Measurements from ENCODE around the gene LTBP3. TPM values are rescaled to one million over a fixed set of nuclear protein-coding genes. Genes with fewer than 3 reads are reported as not detected.

The LTBP3 gene
- total RNA-seq, 2 experiments from 2014 or later, result 57.8 to 72.7 TPM

GRCh38 chr11:65505466-65506289 lies 52.5 kb downstream of the LTBP3 start:
- H3K27ac Mint-ChIP-seq, result no peak overlapping the region
- intact Hi-C loops (cut with DNase I, micrococcal nuclease), result loop anchor here (1.0 to 5.0 kb wide), 2 partner anchors 123 to 243 kb away; partner anchors contain the start of genes POLA2 (in 1 of the 2) and SLC25A45 (in 1 of the 2)

GRCh38 chr11:65504674-65505465 lies 53.3 kb downstream of the LTBP3 start:
- POLR2A ChIA-PET, result interaction anchor here (0.5 to 25.9 kb wide), 17 partner anchors 8 to 694 kb away, joined by 3 to 1637 read pairs (median 4); partner anchors contain the start of gene NEAT1
- intact Hi-C loops (cut with DNase I, micrococcal nuclease), result loop anchor here in 1 of 2 experiments (5.0 kb wide), 1 partner anchor 243 kb away; the partner anchor contains the start of gene POLA2
- DNase-seq, result no peak
- H3K4me3 Mint-ChIP-seq, result no peak overlapping the region
- ATAC-seq, result no peak
- CTCF ChIA-PET, result interaction anchor here (1.0 to 7.6 kb wide), 3 partner anchors 74 to 174 kb away, joined by 3 to 209 read pairs (median 4); partner anchors contain the start of gene NEAT1
- H3K9me3 Mint-ChIP-seq (ENCODE audit: low read depth), result no peaks in the 10 kb centered on the region
- peaks cover 2% of the 10 kb centered on the region for H3K36me3 Mint-ChIP-seq (ENCODE audit: low read depth)
- H3K4me1 Mint-ChIP-seq, result peaks cover 55% of the 10 kb centered on the region
- H3K27me3 Mint-ChIP-seq, result no peaks in the 10 kb centered on the region
- no peak overlapping the region for H3K27ac Mint-ChIP-seq

More at GRCh38 chr11:65505466-65506289, 52.5 kb downstream of the LTBP3 start:
- no peak for ATAC-seq
- Mint-ChIP-seq H3K36me3 (ENCODE audit: low read depth) (peaks cover 2% of the 10 kb centered on the region), H3K4me1 (peaks cover 59% of the 10 kb centered on the region), H3K9me3 (ENCODE audit: low read depth) (no peaks in the 10 kb centered on the region), H3K27me3 (no peaks in the 10 kb centered on the region), H3K4me3 (no peak overlapping the region)
- DNase-seq, result no peak
- ChIA-PET POLR2A (interaction anchor here (0.5 to 25.9 kb wide), 22 partner anchors 9 to 447 kb away, joined by 3 to 1637 read pairs (median 4); partner anchors contain the start of genes DPF2 and NEAT1), CTCF (interaction anchor here (0.7 to 7.6 kb wide), 9 partner anchors 13 to 230 kb away, joined by 3 to 209 read pairs (median 4); partner anchors contain the start of genes NEAT1 and SCYL1)

DNA sequence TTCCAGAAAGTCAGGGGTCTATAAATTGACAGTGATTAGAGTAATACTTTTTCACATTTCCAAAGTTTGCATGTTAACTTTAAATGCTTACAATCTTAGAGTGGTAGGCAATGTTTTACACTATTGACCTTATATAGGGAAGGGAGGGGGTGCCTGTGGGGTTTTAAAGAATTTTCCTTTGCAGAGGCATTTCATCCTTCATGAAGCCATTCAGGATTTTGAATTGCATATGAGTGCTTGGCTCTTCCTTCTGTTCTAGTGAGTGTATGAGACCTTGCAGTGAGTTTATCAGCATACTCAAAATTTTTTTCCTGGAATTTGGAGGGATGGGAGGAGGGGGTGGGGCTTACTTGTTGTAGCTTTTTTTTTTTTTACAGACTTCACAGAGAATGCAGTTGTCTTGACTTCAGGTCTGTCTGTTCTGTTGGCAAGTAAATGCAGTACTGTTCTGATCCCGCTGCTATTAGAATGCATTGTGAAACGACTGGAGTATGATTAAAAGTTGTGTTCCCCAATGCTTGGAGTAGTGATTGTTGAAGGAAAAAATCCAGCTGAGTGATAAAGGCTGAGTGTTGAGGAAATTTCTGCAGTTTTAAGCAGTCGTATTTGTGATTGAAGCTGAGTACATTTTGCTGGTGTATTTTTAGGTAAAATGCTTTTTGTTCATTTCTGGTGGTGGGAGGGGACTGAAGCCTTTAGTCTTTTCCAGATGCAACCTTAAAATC lies 54.0 kb downstream of the LTBP3 start:
- Mint-ChIP-seq H3K4me1 (peaks cover 52% of the 10 kb centered on the region), H3K9me3 (ENCODE audit: low read depth) (no peaks in the 10 kb centered on the region), H3K4me3 (no peak overlapping the region), H3K27ac (no peak overlapping the region), H3K36me3 (ENCODE audit: low read depth) (peaks cover 2% of the 10 kb centered on the region), H3K27me3 (no peaks in the 10 kb centered on the region)
- CTCF ChIA-PET, result interaction anchor here (0.6 to 7.6 kb wide), 2 partner anchors 84 to 484 kb away, joined by 3 to 209 read pairs; partner anchors contain the start of gene NEAT1
- DNase-seq (no peak), ATAC-seq (no peak)
- intact Hi-C loops (cut with DNase I, micrococcal nuclease), result no loop called here
- POLR2A ChIA-PET, result interaction anchor here (0.7 to 25.9 kb wide), 9 partner anchors 8 to 693 kb away, joined by 3 to 1637 read pairs (median 7); partner anchors contain the start of genes NEAT1 and PACS1

GRCh38 chr11:65503368-65503948 lies 54.7 kb downstream of the LTBP3 start:
- H3K4me3 Mint-ChIP-seq, result no peak overlapping the region
- peaks cover 49% of the 10 kb centered on the region for H3K4me1 Mint-ChIP-seq
- no peak overlapping the region for H3K27ac Mint-ChIP-seq
- intact Hi-C loops (cut with DNase I, micrococcal nuclease), result no loop called here
- no peaks in the 10 kb centered on the region for H3K27me3 Mint-ChIP-seq
- ChIA-PET CTCF (interaction anchor here (0.6 kb wide), 1 partner anchor 485 kb away, joined by 3 read pairs; no protein-coding TSS in a partner anchor), POLR2A (interaction anchor here (0.7 to 25.9 kb wide), 11 partner anchors 10 to 567 kb away, joined by 3 to 1637 read pairs (median 10); partner anchors contain the start of genes FRMD8, NEAT1 and PACS1)
- H3K36me3 Mint-ChIP-seq (ENCODE audit: low read depth), result peaks cover 2% of the 10 kb centered on the region
- DNase-seq (no peak), ATAC-seq (no peak)
- H3K9me3 Mint-ChIP-seq (ENCODE audit: low read depth), result no peaks in the 10 kb centered on the region

DNA sequence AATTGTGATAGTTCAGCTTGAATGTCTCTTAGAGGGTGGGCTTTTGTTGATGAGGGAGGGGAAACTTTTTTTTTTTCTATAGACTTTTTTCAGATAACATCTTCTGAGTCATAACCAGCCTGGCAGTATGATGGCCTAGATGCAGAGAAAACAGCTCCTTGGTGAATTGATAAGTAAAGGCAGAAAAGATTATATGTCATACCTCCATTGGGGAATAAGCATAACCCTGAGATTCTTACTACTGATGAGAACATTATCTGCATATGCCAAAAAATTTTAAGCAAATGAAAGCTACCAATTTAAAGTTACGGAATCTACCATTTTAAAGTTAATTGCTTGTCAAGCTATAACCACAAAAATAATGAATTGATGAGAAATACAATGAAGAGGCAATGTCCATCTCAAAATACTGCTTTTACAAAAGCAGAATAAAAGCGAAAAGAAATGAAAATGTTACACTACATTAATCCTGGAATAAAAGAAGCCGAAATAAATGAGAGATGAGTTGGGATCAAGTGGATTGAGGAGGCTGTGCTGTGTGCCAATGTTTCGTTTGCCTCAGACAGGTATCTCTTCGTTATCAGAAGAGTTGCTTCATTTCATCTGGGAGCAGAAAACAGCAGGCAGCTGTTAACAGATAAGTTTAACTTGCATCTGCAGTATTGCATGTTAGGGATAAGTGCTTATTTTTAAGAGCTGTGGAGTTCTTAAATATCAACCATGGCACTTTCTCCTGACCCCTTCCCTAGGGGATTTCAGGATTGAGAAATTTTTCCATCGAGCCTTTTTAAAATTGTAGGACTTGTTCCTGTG lies 55.4 kb downstream of the LTBP3 start:
- DNase-seq, result no peak
- intact Hi-C loops (cut with DNase I, micrococcal nuclease), result no loop called here

DNA sequence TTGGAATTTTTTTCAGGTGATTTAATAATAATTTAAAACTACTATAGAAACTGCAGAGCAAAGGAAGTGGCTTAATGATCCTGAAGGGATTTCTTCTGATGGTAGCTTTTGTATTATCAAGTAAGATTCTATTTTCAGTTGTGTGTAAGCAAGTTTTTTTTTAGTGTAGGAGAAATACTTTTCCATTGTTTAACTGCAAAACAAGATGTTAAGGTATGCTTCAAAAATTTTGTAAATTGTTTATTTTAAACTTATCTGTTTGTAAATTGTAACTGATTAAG lies 55.9 kb downstream of the LTBP3 start:
- POLR2A ChIA-PET, result interaction anchor here (0.6 to 25.9 kb wide), 19 partner anchors 9 to 1285 kb away, joined by 3 to 1637 read pairs (median 4); partner anchors contain the start of genes FRMD8, NEAT1, PCNX3 and POLA2
- H3K36me3 Mint-ChIP-seq (ENCODE audit: low read depth), result no peaks in the 10 kb centered on the region
- intact Hi-C loops (cut with DNase I, micrococcal nuclease), result no loop called here

More for the DNA sequence above, 55.4 kb downstream of the LTBP3 start:
- no peaks in the 10 kb centered on the region for H3K27me3 Mint-ChIP-seq
- H3K27ac Mint-ChIP-seq, result no peak overlapping the region
- peaks cover 43% of the 10 kb centered on the region for H3K4me1 Mint-ChIP-seq
- ATAC-seq, result no peak
- no peak overlapping the region for H3K4me3 Mint-ChIP-seq
- H3K9me3 Mint-ChIP-seq (ENCODE audit: low read depth), result no peaks in the 10 kb centered on the region
- POLR2A ChIA-PET, result interaction anchor here (0.6 to 25.9 kb wide), 17 partner anchors 8 to 1285 kb away, joined by 3 to 1637 read pairs (median 5); partner anchors contain the start of genes FRMD8, NEAT1 and SLC25A45
- CTCF ChIA-PET, result interaction anchor here (0.8 to 1.2 kb wide), 7 partner anchors 8 to 386 kb away, joined by 3 to 5 read pairs (median 3); partner anchors contain the start of gene ZNRD2
- H3K36me3 Mint-ChIP-seq (ENCODE audit: low read depth), result peaks cover 2% of the 10 kb centered on the region

DNA sequence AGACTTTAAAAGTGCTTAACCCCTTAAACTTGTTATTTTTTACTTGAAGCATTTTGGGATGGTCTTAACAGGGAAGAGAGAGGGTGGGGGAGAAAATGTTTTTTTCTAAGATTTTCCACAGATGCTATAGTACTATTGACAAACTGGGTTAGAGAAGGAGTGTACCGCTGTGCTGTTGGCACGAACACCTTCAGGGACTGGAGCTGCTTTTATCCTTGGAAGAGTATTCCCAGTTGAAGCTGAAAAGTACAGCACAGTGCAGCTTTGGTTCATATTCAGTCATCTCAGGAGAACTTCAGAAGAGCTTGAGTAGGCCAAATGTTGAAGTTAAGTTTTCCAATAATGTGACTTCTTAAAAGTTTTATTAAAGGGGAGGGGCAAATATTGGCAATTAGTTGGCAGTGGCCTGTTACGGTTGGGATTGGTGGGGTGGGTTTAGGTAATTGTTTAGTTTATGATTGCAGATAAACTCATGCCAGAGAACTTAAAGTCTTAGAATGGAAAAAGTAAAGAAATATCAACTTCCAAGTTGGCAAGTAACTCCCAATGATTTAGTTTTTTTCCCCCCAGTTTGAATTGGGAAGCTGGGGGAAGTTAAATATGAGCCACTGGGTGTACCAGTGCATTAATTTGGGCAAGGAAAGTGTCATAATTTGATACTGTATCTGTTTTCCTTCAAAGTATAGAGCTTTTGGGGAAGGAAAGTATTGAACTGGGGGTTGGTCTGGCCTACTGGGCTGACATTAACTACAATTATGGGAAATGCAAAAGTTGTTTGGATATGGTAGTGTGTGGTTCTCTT lies 56.5 kb downstream of the LTBP3 start:
- intact Hi-C loops (cut with DNase I, micrococcal nuclease), result no loop called here
- Mint-ChIP-seq H3K4me3 (no peak overlapping the region), H3K9me3 (ENCODE audit: low read depth) (no peaks in the 10 kb centered on the region), H3K27ac (no peak overlapping the region), H3K27me3 (no peaks in the 10 kb centered on the region), H3K4me1 (peaks cover 37% of the 10 kb centered on the region), H3K36me3 (ENCODE audit: low read depth) (no peaks in the 10 kb centered on the region)
- no peak for ATAC-seq
- DNase-seq, result no peak
- ChIA-PET POLR2A (interaction anchor here (0.7 to 25.9 kb wide), 17 partner anchors 9 to 808 kb away, joined by 3 to 1637 read pairs (median 4); partner anchors contain the start of genes NEAT1, PCNX3, POLA2 and SLC25A45), CTCF (interaction anchor here (0.8 to 1.2 kb wide), 8 partner anchors 9 to 385 kb away, joined by 3 to 5 read pairs (median 3); partner anchors contain the start of gene ZNRD2)

More for the DNA sequence above, 55.9 kb downstream of the LTBP3 start:
- Mint-ChIP-seq H3K4me3 (no peak overlapping the region), H3K27ac (no peak overlapping the region), H3K4me1 (peaks cover 38% of the 10 kb centered on the region), H3K9me3 (ENCODE audit: low read depth) (no peaks in the 10 kb centered on the region), H3K27me3 (no peaks in the 10 kb centered on the region)
- ATAC-seq, result no peak
- DNase-seq, result no peak
- CTCF ChIA-PET, result interaction anchor here (0.8 to 1.2 kb wide), 7 partner anchors 9 to 385 kb away, joined by 3 to 5 read pairs (median 3); partner anchors contain the start of gene ZNRD2

DNA sequence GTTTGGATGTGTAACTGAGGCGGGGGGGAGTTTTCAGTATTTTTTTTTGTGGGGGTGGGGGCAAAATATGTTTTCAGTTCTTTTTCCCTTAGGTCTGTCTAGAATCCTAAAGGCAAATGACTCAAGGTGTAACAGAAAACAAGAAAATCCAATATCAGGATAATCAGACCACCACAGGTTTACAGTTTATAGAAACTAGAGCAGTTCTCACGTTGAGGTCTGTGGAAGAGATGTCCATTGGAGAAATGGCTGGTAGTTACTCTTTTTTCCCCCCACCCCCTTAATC lies 57.0 kb downstream of the LTBP3 start:
- ChIA-PET POLR2A (interaction anchor here (1.2 to 25.9 kb wide), 6 partner anchors 9 to 239 kb away, joined by 3 to 1637 read pairs (median 24); partner anchors contain the start of genes NEAT1 and POLA2), CTCF (interaction anchor here (0.8 to 6.0 kb wide), 2 partner anchors 55 to 82 kb away, joined by 3 to 90 read pairs; no protein-coding TSS in a partner anchor)
- no peak overlapping the region for H3K27ac Mint-ChIP-seq
- no peaks in the 10 kb centered on the region for H3K36me3 Mint-ChIP-seq (ENCODE audit: low read depth)
- no peak for ATAC-seq
- no peak overlapping the region for H3K4me3 Mint-ChIP-seq
- intact Hi-C loops (cut with DNase I, micrococcal nuclease), result no loop called here
- H3K4me1 Mint-ChIP-seq, result peaks cover 36% of the 10 kb centered on the region
- H3K27me3 Mint-ChIP-seq, result no peaks in the 10 kb centered on the region
- no peak for DNase-seq
- H3K9me3 Mint-ChIP-seq (ENCODE audit: low read depth), result no peaks in the 10 kb centered on the region
